Heart right ventricle (tissue), 16 donors: ENCODE results near the gene MORN3. TPM values are rescaled to one million over a fixed set of nuclear protein-coding genes. Genes with fewer than 3 reads are reported as not detected.
"Not testable (repeated sequence)": the region's sequence is repeated elsewhere in the genome, so short reads cannot be mapped to it uniquely, and the experiment has no call there.

Experiments
- ATAC-seq, 8 donors: fragments of 200-7000 bp; cut with Tn5 transposase; one replicate each; pipeline ENCODE4 v1.9.1; 2020; ENCODE audit warnings: mild to moderate bottlenecking in 8 of 8, moderate library complexity in 8 of 8, moderate number of reproducible peaks in 1 of 8
- DNase-seq, 2 donors: peaks; one replicate each; pipeline ENCODE4 v3.0.0-alpha.2; 2020
- H3K27ac ChIP-seq, 10 donors: fragments of 200-600 bp; sonication (generic) in 2 of 10; one replicate each; pipeline versions ENCODE4 v1.5.0 to v1.8.0; 2020 to 2022; ENCODE audit warnings: mild to moderate bottlenecking in 3 of 10
- H3K27me3 ChIP-seq, 7 donors: fragments of 200-600 bp; one replicate each; pipeline ENCODE4 v1.8.0; 2021 to 2022; ENCODE audit warnings: mild to moderate bottlenecking in 2 of 7
- H3K36me3 ChIP-seq, 9 donors: fragments of 200-600 bp; sonication (generic) in 1 of 9; one replicate each; pipeline versions ENCODE4 v1.5.0 to v1.8.0; 2020 to 2022; ENCODE audit warnings: mild to moderate bottlenecking in 2 of 9
- H3K4me1 ChIP-seq, 9 donors: fragments of 200-600 bp; sonication (generic) in 1 of 9; one replicate each; pipeline versions ENCODE4 v1.5.0 to v1.8.0; 2020 to 2022; ENCODE audit warnings: mild to moderate bottlenecking in 4 of 9
- H3K4me3 ChIP-seq, 10 donors: fragments of 200-600 bp; sonication (generic) in 2 of 10; one replicate each; pipeline versions ENCODE4 v1.5.0 to v1.8.0; 2020 to 2022; ENCODE audit warnings: mild to moderate bottlenecking in 7 of 10, moderate library complexity in 2 of 10
- H3K9me3 ChIP-seq, 11 donors: fragments of 200-600 bp in 10 of 11; sonication (generic) in 2 of 11; one replicate each; pipeline versions ENCODE4 v1.5.0 to v1.8.0; 2013 to 2022; ENCODE audit warnings: mild to moderate bottlenecking in 2 of 11, control low read depth in 1 of 11, moderate library complexity in 1 of 11
- WGBS, 2 donors: extraction: QIAGEN DNeasy Blood & Tissue Kit; methylation state at CpG; one replicate each; pipeline ENCODE4 v1.1.7; 2013; ENCODE audit warnings: inconsistent platforms in 1 of 2; 5-methylcytosine and 5-hydroxymethylcytosine counted together
- intact Hi-C, 10 donors: fragments of 100-400 bp; cut with DNase I; formaldehyde crosslinking; loops; one replicate each; pipeline versions ENCODE4 v1.11.1 to v1.14.2; 2022
- polyA plus RNA-seq, 2 donors: library from polyadenylated mRNA; stranded (reverse); fragments of 200-250 nt; gene quantifications; one replicate each; pipeline ENCODE4 v1.2.3, GENCODE V29; 2013
- total RNA-seq, 10 donors: library from RNA; stranded (reverse); fragmentation: NEBNext Ultra II Directional in 3 of 10; extraction: Animal tissue kit (Norgen Biotek cat#: 25700) in 3 of 10; gene quantifications; one replicate each; pipeline versions ENCODE4 v1.2.1 to v1.2.4, GENCODE V29; 2021 to 2023
- TF ChIP-seq, protein P1 (sequence below), 9 donors: fragments of 200-600 bp; sonication (generic) in 2 of 9; IDR thresholded peaks; one replicate each; pipeline versions ENCODE4 v1.5.0 to v1.8.0; 2021 to 2022; ENCODE audit warnings: antibody characterized with exemption in 9 of 9, mild to moderate bottlenecking in 5 of 9, moderate library complexity in 1 of 9
- donor health status: Arrhythmogenic right ventricular cardiomyopathy.
- donor health status: ischemic (EF 13 %, LVEDD 7.1; RV severe dilation, severe dysfunction).
- donor health status: healthy with polysubstance abuse.
- donor health status: DM: no; HTN: yes; CAD: no.
- donor health status: DM: no; HTN: no; CAD: no.
- donor health status: ischemic (EF 25% LVEDD 6.9; RV normal size, moderate dysfunction).
- donor health status: ischemic (EF 25% LVEDD 5.7; RV mildly dilated, moderate dysfunction).
- donor health status: healthy.
- donor health status: DM: yes; HTN: yes; CAD: no.
- donor health status: Ischemic cardiomyopathy.
- donor health status: ischemic (EF 35%, LVEDD 5.7; RV mildly dilated, moderate dysfunction).
- donor health status: nonischemic (EF 11% LVEDD 7.7; RV severe dilation, severe dysfunction).
- donor health status: DM: yes; HTN: yes; CAD: no.
- donor health status: PGD.
- donor health status: ischemic (EF 29% LVEDD 5.4; RV normal size, mild dysfunction).
- donor health status: nonischemic (EF 23%, LVEDD 6.1; RV moderate dilation, normal function).

The MORN3 gene
- total and polyA plus RNA-seq, 12 donors = 0.15 to 0.28 (median 0.18) TPM; not detected in 5

DNA sequence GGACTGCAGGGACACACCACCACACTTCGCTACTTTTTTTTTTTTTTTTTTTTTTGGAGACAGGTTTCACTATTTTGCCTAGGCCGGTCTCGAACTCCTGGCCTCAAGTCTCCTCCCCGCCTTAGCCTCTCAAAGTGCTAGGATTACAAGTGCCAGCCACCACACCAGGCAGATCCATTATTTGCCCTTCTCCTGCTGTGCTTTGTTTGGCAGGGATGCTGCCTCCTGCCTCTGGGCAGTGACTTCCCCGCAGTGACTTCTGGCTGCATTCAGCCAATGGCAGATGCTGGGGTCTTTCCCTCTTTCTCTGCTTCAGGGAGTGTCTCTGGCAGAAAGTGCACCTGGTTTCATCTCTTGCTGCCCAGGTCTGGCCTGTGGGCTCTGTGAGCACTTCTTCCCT lies 6.7 kb upstream of the MORN3 start:
- WGBS, 2 donors = 88 to 90% methylated on average over 4 to 5 of the region's 5 CpGs
- Histone ChIP-seq H3K4me1 (peaks cover 5 to 21% (median 14%) of the 10 kb centered on the region in 9 donors), H3K27ac (no peak overlapping the region), H3K27me3 (no peaks in the 10 kb centered on the region), H3K4me3 (no peak overlapping the region), H3K36me3 (no peaks in the 10 kb centered on the region), H3K9me3 (no peaks in the 10 kb centered on the region)
- no peak for ATAC-seq
- intact Hi-C loops = loop anchor here in 2 of 10 donors (10.0 kb wide), 1 partner anchor 51 kb away; the partner anchor contains the start of gene ORAI1 (in 2 of the 2)
- DNase-seq = no peak
- TF ChIP-seq, protein P1, sequence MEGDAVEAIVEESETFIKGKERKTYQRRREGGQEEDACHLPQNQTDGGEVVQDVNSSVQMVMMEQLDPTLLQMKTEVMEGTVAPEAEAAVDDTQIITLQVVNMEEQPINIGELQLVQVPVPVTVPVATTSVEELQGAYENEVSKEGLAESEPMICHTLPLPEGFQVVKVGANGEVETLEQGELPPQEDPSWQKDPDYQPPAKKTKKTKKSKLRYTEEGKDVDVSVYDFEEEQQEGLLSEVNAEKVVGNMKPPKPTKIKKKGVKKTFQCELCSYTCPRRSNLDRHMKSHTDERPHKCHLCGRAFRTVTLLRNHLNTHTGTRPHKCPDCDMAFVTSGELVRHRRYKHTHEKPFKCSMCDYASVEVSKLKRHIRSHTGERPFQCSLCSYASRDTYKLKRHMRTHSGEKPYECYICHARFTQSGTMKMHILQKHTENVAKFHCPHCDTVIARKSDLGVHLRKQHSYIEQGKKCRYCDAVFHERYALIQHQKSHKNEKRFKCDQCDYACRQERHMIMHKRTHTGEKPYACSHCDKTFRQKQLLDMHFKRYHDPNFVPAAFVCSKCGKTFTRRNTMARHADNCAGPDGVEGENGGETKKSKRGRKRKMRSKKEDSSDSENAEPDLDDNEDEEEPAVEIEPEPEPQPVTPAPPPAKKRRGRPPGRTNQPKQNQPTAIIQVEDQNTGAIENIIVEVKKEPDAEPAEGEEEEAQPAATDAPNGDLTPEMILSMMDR (IDR thresholded peaks at IDR 0.05) = no peak

DNA sequence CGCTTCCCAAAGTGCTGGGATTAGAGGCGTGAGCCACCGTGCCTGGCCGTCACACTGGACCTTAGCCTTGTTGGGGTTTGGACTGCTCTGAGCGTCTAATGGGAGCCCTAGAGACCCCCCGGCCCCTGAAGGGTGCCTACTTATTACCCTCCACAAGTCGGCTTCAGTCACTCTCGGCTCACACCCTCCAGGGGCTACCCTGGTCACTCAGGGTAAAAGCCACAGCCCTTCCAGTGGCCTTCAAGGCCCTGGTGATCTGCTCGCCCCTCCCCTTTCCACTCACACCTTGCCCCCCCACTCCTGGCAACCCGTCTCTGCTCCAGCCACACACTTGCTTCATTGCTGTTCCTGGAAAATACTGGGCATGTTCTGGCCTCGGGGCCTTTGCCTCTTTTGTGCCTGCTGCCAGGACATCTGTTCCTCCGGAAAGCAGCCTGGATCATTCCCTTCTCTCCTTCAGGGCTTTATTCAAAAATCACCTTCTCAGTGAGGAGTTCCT lies 3.6 kb upstream of the MORN3 start:
- ATAC-seq (peak in 5 of 8 donors; percentile 6 to 46 (median 12)), DNase-seq (no peak)
- peak overlapping the region in 7 of 10 donors; percentile 27 to 65 (median 60) for H3K4me3 ChIP-seq
- 56 to 71% methylated on average over 12 of the region's 12 CpGs for WGBS, 2 donors
- peaks cover 5 to 21% (median 14%) of the 10 kb centered on the region in 9 donors for H3K4me1 ChIP-seq
- no peaks in the 10 kb centered on the region for H3K9me3 ChIP-seq
- no peaks in the 10 kb centered on the region for H3K27me3 ChIP-seq
- TF ChIP-seq, protein P1 (IDR thresholded peaks at IDR 0.05) = no peak
- H3K27ac ChIP-seq = peak overlapping the region in 3 of 10 donors; percentile 42 to 80 (median 51)
- intact Hi-C loops = loop anchor here in 6 of 10 donors (5.0 to 10.0 kb wide), 4 partner anchors 46 to 126 kb away; partner anchors contain the start of gene ORAI1 (in 5 of the 6)
- no peaks in the 10 kb centered on the region for H3K36me3 ChIP-seq

DNA sequence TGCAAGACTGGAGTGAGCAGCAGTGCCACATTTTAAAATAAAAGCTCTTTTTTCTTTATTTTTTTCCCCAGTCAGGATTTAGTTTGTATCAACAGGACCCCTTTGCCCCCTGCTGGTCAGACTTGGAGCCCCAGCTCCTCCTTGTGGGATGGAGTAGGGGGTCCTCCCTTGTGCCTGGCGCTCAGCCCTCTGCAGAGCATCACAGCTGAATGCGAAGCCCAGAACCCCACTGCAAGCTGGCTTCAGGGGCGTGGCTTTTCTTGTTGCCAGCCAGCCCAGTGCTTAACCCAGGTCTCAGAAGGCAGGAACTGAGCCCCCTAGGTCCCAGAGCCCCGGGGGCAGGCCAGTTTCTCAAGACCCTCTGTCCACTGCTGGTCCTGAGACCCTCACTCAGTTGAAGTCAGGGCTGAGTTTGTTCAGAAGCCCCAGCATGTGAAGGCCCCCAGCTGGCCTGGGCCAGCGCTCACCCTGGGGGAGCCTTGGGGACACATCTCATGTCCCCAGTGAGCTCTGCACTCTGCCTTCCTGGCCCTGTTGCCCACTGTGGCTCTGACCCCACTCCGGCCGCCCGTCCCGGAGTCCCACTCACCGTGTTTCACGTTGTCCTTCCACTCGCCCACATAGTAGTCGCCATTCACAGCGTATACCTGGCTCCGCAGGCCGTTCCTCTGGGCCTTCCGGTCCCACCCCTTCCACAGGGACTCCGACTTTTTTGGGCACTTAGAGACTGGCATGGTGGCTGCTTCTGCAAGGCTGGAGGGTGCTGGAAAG lies 519 bp downstream of the MORN3 start:
- WGBS, 2 donors = 80 to 84% methylated on average over 18 of the region's 18 CpGs
- intact Hi-C loops = loop anchor here in 4 of 10 donors (2.0 to 5.0 kb wide), 4 partner anchors 42 to 172 kb away; partner anchors contain the start of gene ORAI1 (in 1 of the 4)
- DNase-seq = peak in 1 of 2 donors; percentile 30

DNA sequence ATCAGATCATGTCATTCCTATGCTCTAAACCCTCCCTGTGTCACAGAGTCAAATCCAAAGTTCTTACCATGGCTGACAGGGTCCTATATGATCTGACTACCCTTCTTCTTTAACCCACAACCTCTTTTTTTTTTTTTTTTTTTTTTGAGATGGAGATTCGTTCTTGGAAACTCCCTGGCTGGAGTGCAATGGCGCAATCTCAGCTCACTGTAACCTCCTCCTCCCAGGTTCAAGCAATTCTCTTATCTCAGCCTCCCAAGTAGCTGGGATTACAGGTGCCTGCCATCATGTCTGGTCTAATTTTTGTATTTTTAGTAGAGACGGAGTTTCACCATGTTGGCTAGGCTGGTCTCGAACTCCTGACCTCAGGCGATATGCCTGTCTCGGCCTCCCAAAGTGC lies 2.6 kb downstream of the MORN3 start:
- intact Hi-C loops = loop anchor here in 3 of 10 donors (5.0 kb wide), 3 partner anchors 40 to 170 kb away; partner anchors contain the start of gene ORAI1 (in 1 of the 3)
- DNase-seq = not testable (repeated sequence)

More for the DNA sequence above, 519 bp downstream of the MORN3 start:
- no peaks in the 10 kb centered on the region for H3K9me3 ChIP-seq
- no peaks in the 10 kb centered on the region for H3K36me3 ChIP-seq
- H3K4me1 ChIP-seq = peaks cover 5 to 21% (median 14%) of the 10 kb centered on the region in 9 donors
- H3K27me3 ChIP-seq = no peaks in the 10 kb centered on the region
- no peak overlapping the region for H3K4me3 ChIP-seq
- TF ChIP-seq, protein P1 (IDR thresholded peaks at IDR 0.05) = peak; percentile 27 to 76 (median 61)
- no peak overlapping the region for H3K27ac ChIP-seq
- no peak for ATAC-seq

More for the DNA sequence above, 2.6 kb downstream of the MORN3 start:
- not testable (repeated sequence) for H3K9me3 ChIP-seq, H3K27me3 ChIP-seq, H3K27ac ChIP-seq, H3K36me3 ChIP-seq, H3K4me3 ChIP-seq, ATAC-seq
- WGBS, 2 donors = 89 to 94% methylated on average over 6 of the region's 6 CpGs
- H3K4me1 ChIP-seq = peaks cover 0 to 12% (median 1%) of the 10 kb centered on the region in 9 donors
